Measurements from ENCODE around the gene C19orf33. TPM values are rescaled to one million over a fixed set of nuclear protein-coding genes. Genes with fewer than 3 reads are reported as not detected.

Gene C19orf33
- total and polyA plus RNA-seq, 2 donors from 2014 or later: 40.3 to 43.9 TPM

GRCh38 chr19:38308006-38308766 lies 4.1 kb downstream of the C19orf33 start:
- intact Hi-C loops (cut with DNase I): no loop called here
- DNase-seq (no peak), FAIRE-seq (no peak)
- H3K4me1 ChIP-seq (ENCODE audit: control insufficient read depth in 2 of 3, insufficient read depth in 2 of 3, low read depth in 1 of 3, low read length in 3 of 3): no peaks in the 10 kb centered on the region
- H3K4me3 ChIP-seq (ENCODE audit: low read length in 3 of 3): no peak overlapping the region
- TF ChIP-seq CTCF (IDR thresholded peaks at IDR 0.05; ENCODE audit: borderline replicate concordance, extremely low read depth, insufficient read depth): no peak
- H3K27ac ChIP-seq (ENCODE audit: low read depth in 2 of 2, low read length in 2 of 2): no peak overlapping the region
- H3K9ac ChIP-seq (ENCODE audit: low read length in 3 of 3): no peak overlapping the region
- peaks cover 0 to 8% (median 5%) of the 10 kb centered on the region in 3 donors for H3K36me3 ChIP-seq (ENCODE audit: control insufficient read depth in 2 of 3, insufficient read depth in 3 of 3, low read length in 3 of 3)
- H3K9me3 ChIP-seq (ENCODE audit: control insufficient read depth in 2 of 3, insufficient read depth in 1 of 3, low read length in 3 of 3): no peaks in the 10 kb centered on the region
- no peaks in the 10 kb centered on the region for H3K27me3 ChIP-seq (ENCODE audit: control insufficient read depth, insufficient read depth, low read length)

- Histone ChIP-seq H3K27me3 (ENCODE audit: control insufficient read depth, insufficient read depth, low read length) (no peaks in the 10 kb centered on the region), H3K4me1 (ENCODE audit: control insufficient read depth in 2 of 3, insufficient read depth in 2 of 3, low read depth in 1 of 3, low read length in 3 of 3) (no peaks in the 10 kb centered on the region), H3K9ac (ENCODE audit: low read length in 3 of 3) (no peak overlapping the region), H3K27ac (ENCODE audit: low read depth in 2 of 2, low read length in 2 of 2) (no peak overlapping the region), H3K36me3 (ENCODE audit: control insufficient read depth in 2 of 3, insufficient read depth in 3 of 3, low read length in 3 of 3) (peaks cover 0 to 8% (median 5%) of the 10 kb centered on the region in 3 donors), H3K4me3 (ENCODE audit: low read length in 3 of 3) (no peak overlapping the region), H3K9me3 (ENCODE audit: control insufficient read depth in 2 of 3, insufficient read depth in 1 of 3, low read length in 3 of 3) (no peaks in the 10 kb centered on the region)
- no peak for FAIRE-seq
- intact Hi-C loops (cut with DNase I): no loop called here
- no peak for TF ChIP-seq CTCF (IDR thresholded peaks at IDR 0.05; ENCODE audit: borderline replicate concordance, extremely low read depth, insufficient read depth)
- DNase-seq: no peak
These were observed 5.0 kb downstream of the C19orf33 start for GRCh38 chr19:38308926-38309614.

GRCh38 chr19:38309615-38310278 lies 5.7 kb downstream of the C19orf33 start:
- intact Hi-C loops (cut with DNase I): no loop called here
- no peak for DNase-seq
- Histone ChIP-seq H3K27ac (ENCODE audit: low read depth in 2 of 2, low read length in 2 of 2) (no peak overlapping the region), H3K36me3 (ENCODE audit: control insufficient read depth in 2 of 3, insufficient read depth in 3 of 3, low read length in 3 of 3) (peaks cover 0 to 8% (median 5%) of the 10 kb centered on the region in 3 donors), H3K9me3 (ENCODE audit: control insufficient read depth in 2 of 3, insufficient read depth in 1 of 3, low read length in 3 of 3) (no peaks in the 10 kb centered on the region), H3K4me3 (ENCODE audit: low read length in 3 of 3) (no peak overlapping the region), H3K4me1 (ENCODE audit: control insufficient read depth in 2 of 3, insufficient read depth in 2 of 3, low read depth in 1 of 3, low read length in 3 of 3) (no peaks in the 10 kb centered on the region), H3K9ac (ENCODE audit: low read length in 3 of 3) (no peak overlapping the region), H3K27me3 (ENCODE audit: control insufficient read depth, insufficient read depth, low read length) (no peaks in the 10 kb centered on the region)
- FAIRE-seq: no peak
- TF ChIP-seq CTCF (IDR thresholded peaks at IDR 0.05; ENCODE audit: borderline replicate concordance, extremely low read depth, insufficient read depth): no peak

All from kidney (tissue), 14 donors.